Measurements from ENCODE around the gene GRM5. TPM values are rescaled to one million over a fixed set of nuclear protein-coding genes. Genes with fewer than 3 reads are reported as not detected.
"Not testable (repeated sequence)": the region's sequence is repeated elsewhere in the genome, so short reads cannot be mapped to it uniquely, and the experiment has no call there.

GRM5 gene
- total RNA-seq (ENCODE audit: low replicate concordance) = 0.03 TPM in 1 of 2 replicates, not detected in the other

- H3K9me3 ChIP-seq (ENCODE audit: low read depth); H3K4me1 ChIP-seq; H3F3A ChIP-seq (ENCODE audit: low read depth); H3K36me3 Mint-ChIP-seq; H3K9me3 Mint-ChIP-seq; H3K27ac ChIP-seq; H3K27ac Mint-ChIP-seq; H3K79me2 ChIP-seq (ENCODE audit: low read depth); H3K36me3 ChIP-seq; H3K9ac ChIP-seq: not testable (repeated sequence)
- H4K20me1 ChIP-seq (ENCODE audit: low read depth) = peaks cover 13% of the 10 kb centered on the region
- peaks cover 81% of the 10 kb centered on the region for H3K27me3 ChIP-seq
- H3K4me1 Mint-ChIP-seq = peaks cover 17% of the 10 kb centered on the region
- H3K27me3 Mint-ChIP-seq (ENCODE audit: insufficient read depth, low read depth) = peaks cover 43% of the 10 kb centered on the region
- peak within 1 kb of the TSS; percentile 75 for H3K4me3 Mint-ChIP-seq
- H3K4me3 ChIP-seq = peak within 1 kb of the TSS; percentile 41
- H2AFZ ChIP-seq (replicated peaks) = peak within 1 kb of the TSS; percentile 82
- peak; percentile 68 for DNase-seq (ENCODE audit: low spot score)
- peak within 1 kb of the TSS; percentile 81 for H3K4me2 ChIP-seq
- TF ChIP-seq CTCF (IDR thresholded peaks at IDR 0.05) (peak; percentile 11), EZH2 (IDR thresholded peaks at IDR 0.05) (peak; percentile 76), EZH2phosphoT487 (IDR thresholded peaks at IDR 0.05) (peak; percentile 62)
Measured at GRCh38 chr11:89065651-89066201, at the start of gene GRM5. Gene GRM5, minus strand, starts transcription at chr11:89065982. Its CDS starts 18,110 bp downstream, at chr11:89047872.

- H3K9ac ChIP-seq; H3K27me3 ChIP-seq; H3K4me2 ChIP-seq; H3K4me1 Mint-ChIP-seq; H3K27ac ChIP-seq; H3K36me3 Mint-ChIP-seq; H3K27me3 Mint-ChIP-seq (ENCODE audit: insufficient read depth, low read depth); H3K9me3 ChIP-seq (ENCODE audit: low read depth); H3K36me3 ChIP-seq; H3K4me3 Mint-ChIP-seq; H3K27ac Mint-ChIP-seq; H3K79me2 ChIP-seq (ENCODE audit: low read depth); H3F3A ChIP-seq (ENCODE audit: low read depth); H4K20me1 ChIP-seq (ENCODE audit: low read depth); H3K9me3 Mint-ChIP-seq; H2AFZ ChIP-seq (replicated peaks); H3K4me3 ChIP-seq; H3K4me1 ChIP-seq: not testable (repeated sequence)
- peak; percentile 73 for TF ChIP-seq CTCF (IDR thresholded peaks at IDR 0.05)
- peak; percentile 37 for DNase-seq (ENCODE audit: low spot score)
Measured at GRCh38 chr11:89097956-89098355, 32.2 kb upstream of the GRM5 start.

GRCh38 chr11:89093806-89094205 is 28.0 kb upstream of the GRM5 start:
- not testable (repeated sequence) for H3F3A ChIP-seq (ENCODE audit: low read depth); H3K4me3 ChIP-seq; H3K4me2 ChIP-seq; H3K79me2 ChIP-seq (ENCODE audit: low read depth); H3K27ac ChIP-seq; H4K20me1 ChIP-seq (ENCODE audit: low read depth); H3K4me1 ChIP-seq; H3K4me1 Mint-ChIP-seq; H3K27ac Mint-ChIP-seq; H3K27me3 Mint-ChIP-seq (ENCODE audit: insufficient read depth, low read depth); H3K27me3 ChIP-seq; H3K4me3 Mint-ChIP-seq; H2AFZ ChIP-seq (replicated peaks); H3K36me3 ChIP-seq; H3K9ac ChIP-seq; DNase-seq (ENCODE audit: low spot score); H3K36me3 Mint-ChIP-seq; H3K9me3 ChIP-seq (ENCODE audit: low read depth)
- peaks cover 18% of the 10 kb centered on the region for H3K9me3 Mint-ChIP-seq

GRCh38 chr11:89084951-89085350 is 19.2 kb upstream of the GRM5 start:
- H3F3A ChIP-seq (ENCODE audit: low read depth); H3K4me1 ChIP-seq; H4K20me1 ChIP-seq (ENCODE audit: low read depth); H3K9me3 ChIP-seq (ENCODE audit: low read depth); H2AFZ ChIP-seq (replicated peaks); H3K27me3 ChIP-seq; DNase-seq (ENCODE audit: low spot score); H3K9ac ChIP-seq; H3K4me3 Mint-ChIP-seq; H3K27ac ChIP-seq; H3K36me3 Mint-ChIP-seq; H3K27ac Mint-ChIP-seq; H3K4me1 Mint-ChIP-seq; H3K9me3 Mint-ChIP-seq; H3K4me3 ChIP-seq; H3K79me2 ChIP-seq (ENCODE audit: low read depth); H3K36me3 ChIP-seq; H3K27me3 Mint-ChIP-seq (ENCODE audit: insufficient read depth, low read depth); H3K4me2 ChIP-seq: not testable (repeated sequence)

- H3F3A ChIP-seq (ENCODE audit: low read depth); H3K79me2 ChIP-seq (ENCODE audit: low read depth); H3K4me3 Mint-ChIP-seq; H3K36me3 Mint-ChIP-seq; DNase-seq (ENCODE audit: low spot score); H3K36me3 ChIP-seq; H4K20me1 ChIP-seq (ENCODE audit: low read depth); H3K4me1 ChIP-seq; H3K27ac Mint-ChIP-seq; H3K27ac ChIP-seq; H3K4me1 Mint-ChIP-seq; H3K9me3 Mint-ChIP-seq; H3K4me3 ChIP-seq; H3K4me2 ChIP-seq; H3K9ac ChIP-seq; H2AFZ ChIP-seq (replicated peaks); H3K9me3 ChIP-seq (ENCODE audit: low read depth): not testable (repeated sequence)
- H3K27me3 Mint-ChIP-seq (ENCODE audit: insufficient read depth, low read depth) = peaks cover 11% of the 10 kb centered on the region
- peaks cover 32% of the 10 kb centered on the region for H3K27me3 ChIP-seq
Measured at GRCh38 chr11:89070911-89071310, 5.1 kb upstream of the GRM5 start.

Measured in neural progenitor cell (in vitro differentiated cells).